K562 (cell line): ENCODE data around the gene MAGI1. TPM values are rescaled to one million over a fixed set of nuclear protein-coding genes. Genes with fewer than 3 reads are reported as not detected.
A peak's percentile ranks its signal among the peaks of the same experiment; 100 is the strongest.

Experiments used
- ATAC-seq: fragments of 200-7000 bp; cut with Tn5 transposase; 3 replicates; pipeline ENCODE4 v1.9.1; 2020; ENCODE audit warnings: moderate library complexity
- BruUV-seq: library from RNA; stranded (reverse); fragments of 400-500 nt; replicated peaks from 2 replicates; lab custom pipeline; 2021; lab: Mats Ljungman, UMichigan
- CTCF ChIA-PET: fragments of 300-600 bp; formaldehyde crosslinking; extraction: SDS; loops from one replicate; lab custom pipeline; 2021; ENCODE audit warnings: low intra/inter-chr PET ratio; lab: Yijun Ruan, JAX
- POLR2A ChIA-PET: fragments of 300-600, 350-650 bp; sonication (Branson Sonifier 250); formaldehyde crosslinking; extraction: SDS; loops from one replicate; lab custom pipeline; 2021; ENCODE audit warnings: antibody characterized with exemption, inconsistent platforms; lab: Yijun Ruan, JAX
- DNase-seq, 4 experiments: peaks; one replicate each; pipeline versions ENCODE4 v3.0.0 to v3.0.0-alpha.2; 2011 to 2018; ENCODE audit warnings: low spot score in 3 of 4, mixed read lengths in 3 of 4; ENCODE audit errors: extremely low read depth in 1 of 4
- FAIRE-seq: peaks from 2 replicates; lab custom pipeline; 2011; peaks lifted over from hg19 to GRCh38; lab: Jason Lieb, UNC
- H2AFZ ChIP-seq: 2 replicates; pipeline ENCODE4 v1.6.0; 2011; ENCODE audit warnings: low read depth, low read length, control low read depth, inconsistent platforms
- H3K27ac ChIP-seq: fragments of 200-600 bp; 3 replicates; pipeline ENCODE4 v1.8.0; 2011; ENCODE audit warnings: low read depth, mild to moderate bottlenecking, control low read depth, inconsistent platforms, low read length, moderate library complexity, mixed read lengths; ENCODE audit errors: extremely low read depth
- H3K27me3 ChIP-seq, 2 experiments: fragments of 300-600 bp in 1 of 2; 2 replicates in 1 of 2; 3 replicates in 1 of 2; pipeline versions ENCODE4 v1.6.0 to v1.8.0; 2011; ENCODE audit warnings: inconsistent platforms in 2 of 2, low read length in 2 of 2, mild to moderate bottlenecking in 1 of 2, mixed read lengths in 1 of 2, moderate library complexity in 1 of 2; ENCODE audit not compliant: control insufficient read depth in 2 of 2, insufficient read depth in 2 of 2
- H3K36me3 ChIP-seq: fragments of 300-600 bp; 3 replicates; pipeline ENCODE4 v1.8.0; 2011; ENCODE audit warnings: mild to moderate bottlenecking, low read length, inconsistent platforms; ENCODE audit not compliant: control insufficient read depth, insufficient read depth
- H3K4me1 ChIP-seq, 2 experiments: fragments of 200-600 bp in 1 of 2; replicated peaks in 1 of 2; 2 replicates in 1 of 2; 3 replicates in 1 of 2; pipeline versions ENCODE4 v1.5.1 to v1.8.0; 2011; ENCODE audit warnings: inconsistent platforms in 2 of 2, low read length in 2 of 2, mild to moderate bottlenecking in 1 of 2, mixed read lengths in 1 of 2, moderate library complexity in 1 of 2; ENCODE audit not compliant: control insufficient read depth in 2 of 2, insufficient read depth in 2 of 2
- H3K4me2 ChIP-seq: 2 replicates; pipeline ENCODE4 v1.6.1; 2011; ENCODE audit warnings: low read length, control low read depth, inconsistent platforms, mixed read lengths; ENCODE audit not compliant: insufficient read depth
- H3K4me3 ChIP-seq: fragments of 200-600 bp; sonication (generic), shearing (Covaris generic); 2 replicates; pipeline ENCODE4 v1.5.1; 2016; ENCODE audit warnings: control low read depth, inconsistent platforms
- H3K79me2 ChIP-seq: fragments of 200-600 bp; 3 replicates; pipeline ENCODE4 v1.8.0; 2011; ENCODE audit warnings: low read length, inconsistent platforms; ENCODE audit not compliant: control insufficient read depth, insufficient read depth
- H3K9ac ChIP-seq, 2 experiments: 2 replicates each; pipeline versions ENCODE4 v1.6.0 to v1.6.1; 2011; ENCODE audit warnings: low read depth in 2 of 2, low read length in 2 of 2, control low read depth in 1 of 2, inconsistent platforms in 1 of 2, mild to moderate bottlenecking in 1 of 2, mixed read lengths in 1 of 2; ENCODE audit not compliant: insufficient read depth in 1 of 2
- H3K9me1 ChIP-seq: one replicate; pipeline ENCODE4 v1.6.0; 2011; ENCODE audit warnings: inconsistent platforms, mild to moderate bottlenecking, low read length, moderate library complexity; ENCODE audit not compliant: control insufficient read depth, insufficient read depth
- H3K9me3 ChIP-seq: replicated peaks from 2 replicates; pipeline ENCODE4 v1.5.1; 2011; ENCODE audit warnings: low read depth, low read length, inconsistent platforms; ENCODE audit not compliant: control insufficient read depth, insufficient read depth
- H4K20me1 ChIP-seq: replicated peaks from 2 replicates; pipeline ENCODE4 v1.6.1; 2011; ENCODE audit warnings: low read length, inconsistent platforms, mixed read lengths; ENCODE audit not compliant: control insufficient read depth, insufficient read depth
- C11orf30 ChIP-seq: fragments of 450-650 bp; IDR thresholded peaks from 2 replicates; pipeline ENCODE4 v1.6.1; 2016; ENCODE audit warnings: low read depth, mild to moderate bottlenecking
- EGR1 ChIP-seq: fragments of 450-650 bp; conservative IDR thresholded peaks from 2 replicates; pipeline ENCODE4 v1.6.1; 2017; ENCODE audit warnings: mild to moderate bottlenecking
- HNRNPUL1 ChIP-seq: fragments of 200-400 bp; formaldehyde crosslinking; IDR thresholded peaks from 2 replicates; pipeline ENCODE4 v1.6.1; 2017; ENCODE audit warnings: low read length
- KAT7 ChIP-seq: sonication (generic); formaldehyde crosslinking; IDR thresholded peaks from 2 replicates; pipeline ENCODE4 v1.8.0; 2022; ENCODE audit warnings: missing genetic modification reagents, mild to moderate bottlenecking, borderline replicate concordance
- MAFF ChIP-seq: IDR thresholded peaks from 2 replicates; pipeline ENCODE4 v1.6.1; 2012; ENCODE audit warnings: low read length, improper control_type of control experiment
- NR3C1 ChIP-seq: sonication (generic); formaldehyde crosslinking; IDR thresholded peaks from 2 replicates; pipeline ENCODE4 v1.8.1; 2022; ENCODE audit warnings: missing genetic modification reagents
- PHTF2 ChIP-seq: fragments of 250-450 bp; sonication (Bioruptor Pico); IDR thresholded peaks from 2 replicates; pipeline ENCODE4 v1.5.0; 2021; ENCODE audit warnings: mild to moderate bottlenecking
- THRB ChIP-seq: fragments of 450-650 bp; formaldehyde crosslinking; conservative IDR thresholded peaks from 2 replicates; pipeline ENCODE4 v1.4.0; 2022; ENCODE audit warnings: mild to moderate bottlenecking, missing genetic modification characterization
- UBTF ChIP-seq, 2 experiments: IDR thresholded peaks; 2 replicates each; pipeline ENCODE4 v1.6.1; 2012; ENCODE audit warnings: improper control_type of control experiment in 2 of 2, low read depth in 2 of 2, low read length in 2 of 2, borderline replicate concordance in 1 of 2
- ZNF217 ChIP-seq: sonication (generic); formaldehyde crosslinking; IDR thresholded peaks from 2 replicates; pipeline ENCODE4 v1.8.0; 2022; ENCODE audit warnings: mild to moderate bottlenecking, missing genetic modification reagents
- ZNF24 ChIP-seq: fragments of 450-650 bp; IDR thresholded peaks from 2 replicates; pipeline ENCODE4 v1.6.1; 2016
- ZNF316 ChIP-seq: fragments of 450-650 bp; IDR thresholded peaks from 2 replicates; pipeline ENCODE4 v1.6.1; 2016
- ZZZ3 ChIP-seq: fragments of 450-650 bp; IDR thresholded peaks from 2 replicates; pipeline ENCODE4 v1.6.1; 2016; ENCODE audit warnings: antibody characterized with exemption, mild to moderate bottlenecking, moderate library complexity
- WGBS: fragments of 100-300 bp; shearing (Covaris generic); methylation state at CpG from one replicate; pipeline ENCODE4 v1.1.6; 2016; ENCODE audit warnings: low coverage, mixed read lengths; ENCODE audit not compliant: insufficient coverage; ENCODE audit errors: missing lambda C conversion rate; 5-methylcytosine and 5-hydroxymethylcytosine counted together
- in situ Hi-C: fragments of 300-500 bp; cut with MboI; formaldehyde crosslinking; loops from 4 replicates; pipeline ENCODE4 v1.15.0; 2018; ENCODE audit warnings: inconsistent platforms, mixed read lengths
- intact Hi-C: fragments of 100-400 bp; cut with micrococcal nuclease; formaldehyde crosslinking; loops from 2 replicates; pipeline ENCODE4 v1.14.2; 2022
- polyA plus RNA-seq, 8 experiments: library from polyadenylated mRNA; depleted of rRNA in 4 of 8; stranded (reverse) in 5 of 8; unstranded in 3 of 8; fragments of >200 nt; fragmentation: Nextera tagmentation in 2 of 8; fragmentation: Illumina TruSeq in 1 of 8; extraction: Ambion mirVana in 2 of 8; extraction: Trizol in 1 of 8; gene quantifications; 2 replicates each; pipeline versions ENCODE4 v1.2.1 to v1.2.3, GENCODE V29; 2011 to 2014; ENCODE audit warnings: inconsistent platforms in 1 of 8, missing spikeins in 1 of 8
- total RNA-seq, 7 experiments: library from RNA; depleted of rRNA in 6 of 7; stranded (reverse); fragments of >200 nt in 6 of 7; fragmentation: Illumina TruSeq in 2 of 7; extraction: Trizol in 2 of 7; gene quantifications; 2 replicates each; pipeline versions ENCODE4 v1.2.1 to v1.2.3, GENCODE V29; 2011 to 2021; ENCODE audit warnings: low replicate concordance in 1 of 7
- TF ChIP-seq, protein P1 (sequence below): fragments of 200-800 bp; sonication (Bioruptor generic); IDR thresholded peaks from 2 replicates; pipeline ENCODE4 v1.6.1; 2016; ENCODE audit warnings: missing genetic modification characterization, missing compliant biosample characterization

Gene MAGI1
- total and polyA plus RNA-seq, 9 of the 15 experiments (the other 6 are each of a cell fraction or from before 2014, with no cell fraction given) = 7.8 to 59.4 (median 43.2) TPM

- Histone ChIP-seq H3K9me3 (no peaks in the 10 kb centered on the region), H3K27ac (no peak overlapping the region), H3K79me2 (no peaks in the 10 kb centered on the region), H3K4me3 (no peak overlapping the region), H3K4me2 (no peak overlapping the region), H3K27me3 (peaks cover 0 to 4% of the 10 kb centered on the region in 2 experiments; a peak in 1 of 5 replicates), H3K4me1 (no peaks in the 10 kb centered on the region), H3K9me1 (no peaks in the 10 kb centered on the region), H3K36me3 (no peaks in the 10 kb centered on the region), H3K9ac (no peak overlapping the region), H4K20me1 (no peaks in the 10 kb centered on the region), H2AFZ (no peak overlapping the region)
- WGBS = 4% methylated on average over 2 of the region's 2 CpGs
- ChIA-PET POLR2A (no interaction called here), CTCF (no interaction called here)
- DNase-seq (no peak), FAIRE-seq (no peak), ATAC-seq (no peak)
- BruUV-seq = no TSS peak
- TF ChIP-seq THRB (CRISPR knock-in tag) (no peak), ZNF217 (CRISPR knock-in tag) (no peak), ZNF24 (no peak), EGR1 (no peak), ZZZ3 (no peak), UBTF (IDR thresholded peaks at IDR 0.05; ENCODE audit: borderline replicate concordance in 1 of 2, low read depth in 2 of 2, low read length in 2 of 2) (no peak), MAFF (peak; percentile 27; the same call in 1 of the 2 replicates), NR3C1 (CRISPR knock-in tag) (no peak), PHTF2 (CRISPR knock-in tag) (no peak), KAT7 (no peak), HNRNPUL1 (no peak), ZNF316 (peak; percentile 67), C11orf30 (peak; percentile 32; the same call in 1 of the 2 replicates)
- TF ChIP-seq, protein P1, sequence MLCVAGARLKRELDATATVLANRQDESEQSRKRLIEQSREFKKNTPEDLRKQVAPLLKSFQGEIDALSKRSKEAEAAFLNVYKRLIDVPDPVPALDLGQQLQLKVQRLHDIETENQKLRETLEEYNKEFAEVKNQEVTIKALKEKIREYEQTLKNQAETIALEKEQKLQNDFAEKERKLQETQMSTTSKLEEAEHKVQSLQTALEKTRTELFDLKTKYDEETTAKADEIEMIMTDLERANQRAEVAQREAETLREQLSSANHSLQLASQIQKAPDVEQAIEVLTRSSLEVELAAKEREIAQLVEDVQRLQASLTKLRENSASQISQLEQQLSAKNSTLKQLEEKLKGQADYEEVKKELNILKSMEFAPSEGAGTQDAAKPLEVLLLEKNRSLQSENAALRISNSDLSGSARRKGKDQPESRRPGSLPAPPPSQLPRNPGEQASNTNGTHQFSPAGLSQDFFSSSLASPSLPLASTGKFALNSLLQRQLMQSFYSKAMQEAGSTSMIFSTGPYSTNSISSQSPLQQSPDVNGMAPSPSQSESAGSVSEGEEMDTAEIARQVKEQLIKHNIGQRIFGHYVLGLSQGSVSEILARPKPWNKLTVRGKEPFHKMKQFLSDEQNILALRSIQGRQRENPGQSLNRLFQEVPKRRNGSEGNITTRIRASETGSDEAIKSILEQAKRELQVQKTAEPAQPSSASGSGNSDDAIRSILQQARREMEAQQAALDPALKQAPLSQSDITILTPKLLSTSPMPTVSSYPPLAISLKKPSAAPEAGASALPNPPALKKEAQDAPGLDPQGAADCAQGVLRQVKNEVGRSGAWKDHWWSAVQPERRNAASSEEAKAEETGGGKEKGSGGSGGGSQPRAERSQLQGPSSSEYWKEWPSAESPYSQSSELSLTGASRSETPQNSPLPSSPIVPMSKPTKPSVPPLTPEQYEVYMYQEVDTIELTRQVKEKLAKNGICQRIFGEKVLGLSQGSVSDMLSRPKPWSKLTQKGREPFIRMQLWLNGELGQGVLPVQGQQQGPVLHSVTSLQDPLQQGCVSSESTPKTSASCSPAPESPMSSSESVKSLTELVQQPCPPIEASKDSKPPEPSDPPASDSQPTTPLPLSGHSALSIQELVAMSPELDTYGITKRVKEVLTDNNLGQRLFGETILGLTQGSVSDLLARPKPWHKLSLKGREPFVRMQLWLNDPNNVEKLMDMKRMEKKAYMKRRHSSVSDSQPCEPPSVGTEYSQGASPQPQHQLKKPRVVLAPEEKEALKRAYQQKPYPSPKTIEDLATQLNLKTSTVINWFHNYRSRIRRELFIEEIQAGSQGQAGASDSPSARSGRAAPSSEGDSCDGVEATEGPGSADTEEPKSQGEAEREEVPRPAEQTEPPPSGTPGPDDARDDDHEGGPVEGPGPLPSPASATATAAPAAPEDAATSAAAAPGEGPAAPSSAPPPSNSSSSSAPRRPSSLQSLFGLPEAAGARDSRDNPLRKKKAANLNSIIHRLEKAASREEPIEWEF (CRISPR knock-in tag) = no peak
- intact Hi-C loops (no loop called here), in situ Hi-C loops (no loop called here)
Measured at GRCh38 chr3:65703820-65704219, 334.9 kb downstream of the MAGI1 start.
